Endothelial cell of umbilical vein (primary cell): Measurements from ENCODE around the gene MFRP. TPM values are rescaled to one million over a fixed set of nuclear protein-coding genes. Genes with fewer than 3 reads are reported as not detected.

Experiments
- BruUV-seq: library from RNA; stranded (reverse); fragments of 400-500 nt; replicated peaks from 2 replicates; lab custom pipeline; 2021; lab: Mats Ljungman, UMichigan
- CTCF ChIA-PET: fragments of 300-600, 350-600 bp; sonication (Branson Sonifier 250); formaldehyde crosslinking; loops from one replicate; lab custom pipeline; 2021; ENCODE audit warnings: antibody characterized with exemption, inconsistent platforms; lab: Charles Lee
- POLR2A ChIA-PET: fragments of 300-600, 350-600 bp; sonication (Branson Sonifier 250); formaldehyde crosslinking; loops from one replicate; lab custom pipeline; 2021; ENCODE audit warnings: antibody characterized with exemption, inconsistent platforms; lab: Charles Lee
- DNase-seq: peaks from one replicate; pipeline ENCODE4 v3.0.0-alpha.2; 2011; ENCODE audit warnings: low read depth, low spot score
- FAIRE-seq: peaks from 2 replicates; lab custom pipeline; 2011; peaks lifted over from hg19 to GRCh38; lab: Jason Lieb, UNC
- H2AFZ ChIP-seq: 2 replicates; pipeline ENCODE4 v1.6.0; 2012; ENCODE audit warnings: low read depth, low read length, control low read depth, inconsistent platforms
- H3K27ac ChIP-seq: 2 replicates; pipeline ENCODE4 v1.5.1; 2011; ENCODE audit warnings: low read depth, mild to moderate bottlenecking, control low read depth, low read length, moderate library complexity; ENCODE audit not compliant: insufficient read depth
- H3K27me3 ChIP-seq, 2 experiments: 2 replicates each; pipeline versions ENCODE4 v1.6.0 to v1.6.1; 2011; ENCODE audit warnings: low read length in 2 of 2, mixed read lengths in 1 of 2; ENCODE audit not compliant: control insufficient read depth in 2 of 2, insufficient read depth in 2 of 2
- H3K36me3 ChIP-seq, 2 experiments: 2 replicates in 1 of 2; 3 replicates in 1 of 2; pipeline ENCODE4 v1.5.1; 2011; ENCODE audit warnings: low read length in 2 of 2, mild to moderate bottlenecking in 1 of 2, moderate library complexity in 1 of 2; ENCODE audit not compliant: control insufficient read depth in 2 of 2, insufficient read depth in 2 of 2; ENCODE audit errors: extremely low read depth in 1 of 2
- H3K4me1 ChIP-seq: 3 replicates; pipeline ENCODE4 v1.5.1; 2011; ENCODE audit warnings: mild to moderate bottlenecking, low read length; ENCODE audit not compliant: control insufficient read depth, insufficient read depth; ENCODE audit errors: extremely low read depth
- H3K4me2 ChIP-seq: 2 replicates; pipeline ENCODE4 v1.6.1; 2011; ENCODE audit warnings: low read length, control low read depth, mixed read lengths; ENCODE audit not compliant: insufficient read depth
- H3K4me3 ChIP-seq, 3 experiments: fragments of 200-600 bp in 1 of 3; sonication (generic), shearing (Covaris generic) in 1 of 3; replicated peaks in 1 of 3; 2 replicates each; pipeline ENCODE4 v1.5.1; 2011 to 2016; ENCODE audit warnings: control low read depth in 3 of 3, low read length in 3 of 3, mild to moderate bottlenecking in 2 of 3, inconsistent platforms in 1 of 3, low read depth in 1 of 3, moderate library complexity in 1 of 3; ENCODE audit not compliant: insufficient read depth in 1 of 3
- H3K79me2 ChIP-seq: 2 replicates; pipeline ENCODE4 v1.6.0; 2012; ENCODE audit warnings: low read length, inconsistent platforms; ENCODE audit not compliant: control insufficient read depth, insufficient read depth
- H3K9ac ChIP-seq: replicated peaks from 2 replicates; pipeline ENCODE3; 2011; ENCODE audit warnings: low read length, control low read depth; ENCODE audit not compliant: insufficient read depth; ENCODE audit errors: extremely low read depth
- H3K9me1 ChIP-seq: replicated peaks from 3 replicates; pipeline ENCODE4 v1.6.0; 2011; ENCODE audit warnings: mild to moderate bottlenecking, low read length; ENCODE audit not compliant: control insufficient read depth, insufficient read depth; ENCODE audit errors: extremely low read depth
- H3K9me3 ChIP-seq: replicated peaks from 2 replicates; pipeline ENCODE4 v1.5.1; 2012; ENCODE audit warnings: low read length, inconsistent platforms; ENCODE audit not compliant: control insufficient read depth, insufficient read depth
- H4K20me1 ChIP-seq: replicated peaks from 2 replicates; pipeline ENCODE3; 2011; ENCODE audit warnings: mild to moderate bottlenecking, low read length; ENCODE audit not compliant: control insufficient read depth, insufficient read depth; ENCODE audit errors: extremely low read depth
- EZH2 ChIP-seq: IDR thresholded peaks from 2 replicates; pipeline ENCODE4 v1.6.1; 2012; ENCODE audit warnings: borderline replicate concordance, low read depth, mild to moderate bottlenecking, moderate library complexity, low read length, inconsistent platforms; ENCODE audit not compliant: severe bottlenecking
- FOS ChIP-seq: IDR thresholded peaks from 2 replicates; pipeline ENCODE4 v1.6.1; 2011; ENCODE audit warnings: mild to moderate bottlenecking, low read length, moderate library complexity, borderline replicate concordance; ENCODE audit not compliant: insufficient read depth
- GATA2 ChIP-seq: IDR thresholded peaks from 2 replicates; pipeline ENCODE4 v1.7.0; 2011; ENCODE audit warnings: low read depth, mild to moderate bottlenecking, moderate library complexity, mixed read lengths, low read length; ENCODE audit not compliant: insufficient read length, insufficient read depth
- JUN ChIP-seq: IDR thresholded peaks from 2 replicates; pipeline ENCODE4 v1.6.1; 2011; ENCODE audit warnings: borderline replicate concordance, low read depth; ENCODE audit not compliant: insufficient read length, insufficient read depth
- MYC ChIP-seq: IDR thresholded peaks from one replicate; pipeline ENCODE4 v1.6.1; 2011; ENCODE audit warnings: mild to moderate bottlenecking, low read depth, low read length
- POLR2A ChIP-seq: IDR thresholded peaks from 2 replicates; pipeline ENCODE4 v1.6.1; 2012; ENCODE audit warnings: low read depth, mild to moderate bottlenecking, control low read depth, low read length
- POLR2AphosphoS5 ChIP-seq: IDR thresholded peaks from 2 replicates; pipeline ENCODE4 v1.6.1; 2012; ENCODE audit warnings: low read depth, mild to moderate bottlenecking, control low read depth, low read length, moderate library complexity; ENCODE audit not compliant: insufficient read depth
- dilution Hi-C: fragments of 300-500 bp; cut with MboI; formaldehyde crosslinking; loops from one replicate; pipeline ENCODE4 v1.15.0; 2019; ENCODE audit warnings: low sequenced_read_pairs; ENCODE audit not compliant: extremely low pct_ligation_motif_present
- intact Hi-C: fragments of 100-400 bp; cut with micrococcal nuclease; formaldehyde crosslinking; loops from one replicate; pipeline ENCODE4 v1.10.0; 2022
- polyA plus RNA-seq, 4 experiments: library from polyadenylated mRNA; depleted of rRNA in 3 of 4; stranded (reverse) in 3 of 4; unstranded in 1 of 4; fragments of >200 nt; gene quantifications; 2 replicates each; pipeline versions ENCODE4 v1.2.1 to v1.2.3, GENCODE V29; 2011 to 2012; ENCODE audit warnings: missing spikeins in 1 of 4
- total RNA-seq: library from RNA; stranded (reverse); gene quantifications from 2 replicates; pipeline ENCODE4 v1.2.3, GENCODE V29; 2021
- TF ChIP-seq, protein P1 (sequence below): IDR thresholded peaks from 2 replicates; pipeline ENCODE4 v1.6.1; 2011; ENCODE audit not compliant: insufficient read depth, insufficient read length
- TF ChIP-seq, protein P2 (sequence below), 2 donors: IDR thresholded peaks; 1 replicate in 1 of 2; 2 replicates in 1 of 2; pipeline ENCODE4 v1.5.1; 2011; ENCODE audit warnings: low read length in 2 of 2, mild to moderate bottlenecking in 2 of 2, moderate library complexity in 2 of 2, control low read depth in 1 of 2, inconsistent platforms in 1 of 2, low read depth in 1 of 2; ENCODE audit not compliant: insufficient read depth in 1 of 2; ENCODE audit errors: extremely low read depth in 1 of 2

MFRP gene
- total and polyA plus RNA-seq, 2 donors (not counting 3 experiments of a cell fraction or from before 2014, with no cell fraction given) = 0.08 TPM; not detected in 1

GRCh38 chr11:119303227-119303718 lies 43.2 kb downstream of the MFRP start:
- ChIA-PET POLR2A (no interaction called here), CTCF (interaction anchor here (0.7 to 8.7 kb wide), 5 partner anchors 16 to 97 kb away, joined by 3 to 136 read pairs (median 3); partner anchors contain the start of genes CBL and MCAM)
- Histone ChIP-seq H3K9ac (no peak overlapping the region), H3K4me3 (no peak overlapping the region), H3K79me2 (no peaks in the 10 kb centered on the region), H3K9me3 (no peaks in the 10 kb centered on the region), H3K27me3 (no peaks in the 10 kb centered on the region), H3K4me1 (peaks cover 2% of the 10 kb centered on the region), H3K27ac (no peak overlapping the region), H2AFZ (no peak overlapping the region), H3K9me1 (no peaks in the 10 kb centered on the region), H4K20me1 (no peaks in the 10 kb centered on the region), H3K36me3 (peaks cover 20 to 23% of the 10 kb centered on the region in 2 experiments), H3K4me2 (no peak overlapping the region)
- BruUV-seq = no TSS peak
- intact Hi-C loops (no loop called here), dilution Hi-C loops (no loop called here)
- no peak for FAIRE-seq
- TF ChIP-seq POLR2A = no peak
- TF ChIP-seq, protein P1, sequence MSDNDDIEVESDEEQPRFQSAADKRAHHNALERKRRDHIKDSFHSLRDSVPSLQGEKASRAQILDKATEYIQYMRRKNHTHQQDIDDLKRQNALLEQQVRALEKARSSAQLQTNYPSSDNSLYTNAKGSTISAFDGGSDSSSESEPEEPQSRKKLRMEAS = no peak
- no peak for TF ChIP-seq POLR2AphosphoS5
- TF ChIP-seq FOS = no peak
- no peak for TF ChIP-seq JUN
- TF ChIP-seq EZH2 = no peak
- TF ChIP-seq GATA2 = no peak
- TF ChIP-seq, protein P2, sequence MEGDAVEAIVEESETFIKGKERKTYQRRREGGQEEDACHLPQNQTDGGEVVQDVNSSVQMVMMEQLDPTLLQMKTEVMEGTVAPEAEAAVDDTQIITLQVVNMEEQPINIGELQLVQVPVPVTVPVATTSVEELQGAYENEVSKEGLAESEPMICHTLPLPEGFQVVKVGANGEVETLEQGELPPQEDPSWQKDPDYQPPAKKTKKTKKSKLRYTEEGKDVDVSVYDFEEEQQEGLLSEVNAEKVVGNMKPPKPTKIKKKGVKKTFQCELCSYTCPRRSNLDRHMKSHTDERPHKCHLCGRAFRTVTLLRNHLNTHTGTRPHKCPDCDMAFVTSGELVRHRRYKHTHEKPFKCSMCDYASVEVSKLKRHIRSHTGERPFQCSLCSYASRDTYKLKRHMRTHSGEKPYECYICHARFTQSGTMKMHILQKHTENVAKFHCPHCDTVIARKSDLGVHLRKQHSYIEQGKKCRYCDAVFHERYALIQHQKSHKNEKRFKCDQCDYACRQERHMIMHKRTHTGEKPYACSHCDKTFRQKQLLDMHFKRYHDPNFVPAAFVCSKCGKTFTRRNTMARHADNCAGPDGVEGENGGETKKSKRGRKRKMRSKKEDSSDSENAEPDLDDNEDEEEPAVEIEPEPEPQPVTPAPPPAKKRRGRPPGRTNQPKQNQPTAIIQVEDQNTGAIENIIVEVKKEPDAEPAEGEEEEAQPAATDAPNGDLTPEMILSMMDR (IDR thresholded peaks at IDR 0.05; ENCODE audit: extremely low read depth in 1 of 2, insufficient read depth in 1 of 2, low read depth in 1 of 2, low read length in 2 of 2) = no peak
- TF ChIP-seq MYC = no peak
- DNase-seq = no peak
